Heart right ventricle (tissue), 16 donors: ENCODE measurements around the gene HIVEP3. TPM values are rescaled to one million over a fixed set of nuclear protein-coding genes. Genes with fewer than 3 reads are reported as not detected.

Experiments used
- ATAC-seq, 8 donors: fragments of 200-7000 bp; cut with Tn5 transposase; one replicate each; pipeline ENCODE4 v1.9.1; 2020; ENCODE audit warnings: mild to moderate bottlenecking in 8 of 8, moderate library complexity in 8 of 8, moderate number of reproducible peaks in 1 of 8
- DNase-seq, 2 donors: peaks; one replicate each; pipeline ENCODE4 v3.0.0-alpha.2; 2020
- H3K27ac ChIP-seq, 10 donors: fragments of 200-600 bp; sonication (generic) in 2 of 10; one replicate each; pipeline versions ENCODE4 v1.5.0 to v1.8.0; 2020 to 2022; ENCODE audit warnings: mild to moderate bottlenecking in 3 of 10
- H3K27me3 ChIP-seq, 7 donors: fragments of 200-600 bp; one replicate each; pipeline ENCODE4 v1.8.0; 2021 to 2022; ENCODE audit warnings: mild to moderate bottlenecking in 2 of 7
- H3K36me3 ChIP-seq, 9 donors: fragments of 200-600 bp; sonication (generic) in 1 of 9; one replicate each; pipeline versions ENCODE4 v1.5.0 to v1.8.0; 2020 to 2022; ENCODE audit warnings: mild to moderate bottlenecking in 2 of 9
- H3K4me1 ChIP-seq, 9 donors: fragments of 200-600 bp; sonication (generic) in 1 of 9; one replicate each; pipeline versions ENCODE4 v1.5.0 to v1.8.0; 2020 to 2022; ENCODE audit warnings: mild to moderate bottlenecking in 4 of 9
- H3K4me3 ChIP-seq, 10 donors: fragments of 200-600 bp; sonication (generic) in 2 of 10; one replicate each; pipeline versions ENCODE4 v1.5.0 to v1.8.0; 2020 to 2022; ENCODE audit warnings: mild to moderate bottlenecking in 7 of 10, moderate library complexity in 2 of 10
- H3K9me3 ChIP-seq, 11 donors: fragments of 200-600 bp in 10 of 11; sonication (generic) in 2 of 11; one replicate each; pipeline versions ENCODE4 v1.5.0 to v1.8.0; 2013 to 2022; ENCODE audit warnings: mild to moderate bottlenecking in 2 of 11, control low read depth in 1 of 11, moderate library complexity in 1 of 11
- CTCF ChIP-seq, 9 donors: fragments of 200-600 bp; sonication (generic) in 2 of 9; IDR thresholded peaks; one replicate each; pipeline versions ENCODE4 v1.5.0 to v1.8.0; 2021 to 2022; ENCODE audit warnings: antibody characterized with exemption in 9 of 9, mild to moderate bottlenecking in 5 of 9, moderate library complexity in 1 of 9
- WGBS, 2 donors: extraction: QIAGEN DNeasy Blood & Tissue Kit; methylation state at CpG; one replicate each; pipeline ENCODE4 v1.1.7; 2013; ENCODE audit warnings: inconsistent platforms in 1 of 2; 5-methylcytosine and 5-hydroxymethylcytosine counted together
- intact Hi-C, 10 donors: fragments of 100-400 bp; cut with DNase I; formaldehyde crosslinking; loops; one replicate each; pipeline versions ENCODE4 v1.11.1 to v1.14.2; 2022
- polyA plus RNA-seq, 2 donors: library from polyadenylated mRNA; stranded (reverse); fragments of 200-250 nt; gene quantifications; one replicate each; pipeline ENCODE4 v1.2.3, GENCODE V29; 2013
- total RNA-seq, 10 donors: library from RNA; stranded (reverse); fragmentation: NEBNext Ultra II Directional in 3 of 10; extraction: Animal tissue kit (Norgen Biotek cat#: 25700) in 3 of 10; gene quantifications; one replicate each; pipeline versions ENCODE4 v1.2.1 to v1.2.4, GENCODE V29; 2021 to 2023
- donor health status: Arrhythmogenic right ventricular cardiomyopathy.
- donor health status: ischemic (EF 13 %, LVEDD 7.1; RV severe dilation, severe dysfunction).
- donor health status: healthy with polysubstance abuse.
- donor health status: DM: no; HTN: yes; CAD: no.
- donor health status: DM: no; HTN: no; CAD: no.
- donor health status: ischemic (EF 25% LVEDD 6.9; RV normal size, moderate dysfunction).
- donor health status: ischemic (EF 25% LVEDD 5.7; RV mildly dilated, moderate dysfunction).
- donor health status: healthy.
- donor health status: DM: yes; HTN: yes; CAD: no.
- donor health status: Ischemic cardiomyopathy.
- donor health status: ischemic (EF 35%, LVEDD 5.7; RV mildly dilated, moderate dysfunction).
- donor health status: nonischemic (EF 11% LVEDD 7.7; RV severe dilation, severe dysfunction).
- donor health status: DM: yes; HTN: yes; CAD: no.
- donor health status: PGD.
- donor health status: ischemic (EF 29% LVEDD 5.4; RV normal size, mild dysfunction).
- donor health status: nonischemic (EF 23%, LVEDD 6.1; RV moderate dilation, normal function).

Gene HIVEP3
- total and polyA plus RNA-seq, 12 donors: 2.6 to 7.5 (median 5.2) TPM

DNA sequence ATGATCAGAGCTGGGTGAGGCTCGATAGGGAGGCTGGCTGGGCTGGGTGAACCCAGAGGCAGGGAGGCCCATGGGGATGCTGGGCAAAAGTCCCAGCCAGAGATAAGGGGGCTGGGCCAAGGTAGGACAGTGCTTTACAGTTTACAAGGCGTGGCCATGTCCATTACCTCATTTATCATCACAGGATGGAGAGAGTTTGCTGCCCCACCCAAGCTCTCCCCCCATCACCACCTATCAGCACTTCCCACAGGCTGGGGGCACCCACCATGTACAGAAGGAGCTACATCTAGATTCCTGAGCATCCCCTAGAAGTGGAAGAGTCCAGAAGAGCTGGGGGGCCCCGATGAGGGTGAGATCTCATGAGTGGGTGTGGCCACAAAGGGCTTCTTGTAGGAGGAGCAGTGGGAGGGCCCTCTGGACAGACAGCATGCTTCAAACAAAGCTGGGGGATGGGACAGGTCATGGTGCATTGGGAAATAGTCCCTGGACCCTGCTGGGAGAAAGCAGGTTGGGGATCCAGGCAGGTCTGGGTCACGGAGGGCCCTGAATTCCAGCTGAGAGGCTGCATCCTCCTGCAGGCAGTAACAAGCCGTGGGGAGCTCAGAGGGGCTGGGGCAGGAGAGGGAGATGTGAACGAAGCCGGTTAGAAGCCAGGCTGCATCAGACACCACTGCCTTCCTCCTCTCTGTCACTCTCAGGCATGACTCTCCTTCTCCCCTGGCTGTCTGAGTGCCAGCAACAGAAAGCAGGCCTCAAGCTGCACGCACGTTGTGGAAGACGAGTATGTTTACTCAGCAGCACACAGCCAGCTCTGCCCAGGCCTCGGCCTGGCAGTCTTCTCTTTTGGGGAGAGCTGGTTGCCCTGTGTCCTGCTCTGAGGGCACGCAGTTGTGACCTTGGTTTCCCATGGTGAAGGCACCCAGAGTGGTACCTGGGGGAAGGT lies 202.3 kb downstream of the HIVEP3 start:
- peaks cover 0 to 37% (median 11%) of the 10 kb centered on the region in 9 donors for H3K4me1 ChIP-seq
- H3K27ac ChIP-seq: no peak overlapping the region
- ATAC-seq: no peak
- intact Hi-C loops: no loop called here
- WGBS, 2 donors: 84 to 88% methylated on average over 9 to 12 of the region's 12 CpGs
- TF ChIP-seq CTCF (IDR thresholded peaks at IDR 0.05): no peak
- H3K4me3 ChIP-seq: no peak overlapping the region
- no peak for DNase-seq
- H3K36me3 ChIP-seq: no peaks in the 10 kb centered on the region
- H3K9me3 ChIP-seq: no peaks in the 10 kb centered on the region
- no peaks in the 10 kb centered on the region for H3K27me3 ChIP-seq

- H3K9me3 ChIP-seq: no peaks in the 10 kb centered on the region
- no peak for TF ChIP-seq CTCF (IDR thresholded peaks at IDR 0.05)
- DNase-seq (no peak), ATAC-seq (no peak)
- no peaks in the 10 kb centered on the region for H3K36me3 ChIP-seq
- H3K27ac ChIP-seq: no peak overlapping the region
- WGBS, 2 donors: 94 to 96% methylated on average over 8 of the region's 8 CpGs
- intact Hi-C loops: no loop called here
- peaks cover 0 to 30% (median 11%) of the 10 kb centered on the region in 9 donors for H3K4me1 ChIP-seq
- H3K27me3 ChIP-seq: no peaks in the 10 kb centered on the region
- H3K4me3 ChIP-seq: no peak overlapping the region
Observed at GRCh38 chr1:41715441-41716095, 203.2 kb downstream of the HIVEP3 start.

DNA sequence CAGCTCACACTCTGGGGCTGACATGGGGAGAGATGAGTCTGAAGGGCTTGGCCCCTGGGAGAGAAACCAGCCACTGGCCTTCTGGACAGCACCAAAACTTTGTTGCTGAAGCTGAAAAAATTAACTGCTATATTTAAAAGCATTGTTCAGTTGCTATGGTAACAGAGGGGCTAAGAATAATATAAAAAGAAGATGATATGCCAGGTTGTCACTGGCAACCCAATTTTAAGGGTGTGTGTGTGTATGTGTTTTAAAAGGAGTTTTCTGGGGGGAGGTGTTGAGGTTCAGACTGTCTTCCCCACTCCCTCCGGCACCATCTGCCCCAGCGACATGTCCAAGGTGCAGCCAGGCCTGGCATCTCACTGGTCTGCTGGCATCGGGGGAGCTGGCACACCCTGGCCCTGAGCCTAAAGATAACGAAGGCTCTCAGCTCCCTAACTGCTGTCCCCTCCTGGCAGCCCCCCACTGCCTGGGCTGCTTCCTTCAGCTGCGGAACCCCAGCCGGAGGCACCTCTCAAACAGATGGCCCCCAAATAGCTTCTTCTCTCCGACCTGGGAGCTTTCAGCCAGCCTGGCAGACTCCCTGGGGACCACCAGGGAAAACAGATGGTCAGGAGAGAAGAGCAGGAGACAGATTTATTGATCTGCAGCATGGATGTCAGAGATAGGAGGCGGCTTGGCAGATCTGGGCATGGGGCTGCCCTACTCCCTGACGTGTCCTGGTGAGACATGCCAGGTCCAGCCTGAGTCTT lies 203.9 kb downstream of the HIVEP3 start:
- no peak for DNase-seq
- intact Hi-C loops: no loop called here
- Histone ChIP-seq H3K9me3 (no peaks in the 10 kb centered on the region), H3K27ac (no peak overlapping the region), H3K4me1 (peaks cover 0 to 30% (median 11%) of the 10 kb centered on the region in 9 donors), H3K36me3 (no peaks in the 10 kb centered on the region), H3K4me3 (no peak overlapping the region), H3K27me3 (no peaks in the 10 kb centered on the region)
- ATAC-seq: no peak
- no peak for TF ChIP-seq CTCF (IDR thresholded peaks at IDR 0.05)
- 64 to 71% methylated on average over 9 of the region's 9 CpGs for WGBS, 2 donors
